ENCODE results near the gene ANO1.

Gene ANO1

DNA sequence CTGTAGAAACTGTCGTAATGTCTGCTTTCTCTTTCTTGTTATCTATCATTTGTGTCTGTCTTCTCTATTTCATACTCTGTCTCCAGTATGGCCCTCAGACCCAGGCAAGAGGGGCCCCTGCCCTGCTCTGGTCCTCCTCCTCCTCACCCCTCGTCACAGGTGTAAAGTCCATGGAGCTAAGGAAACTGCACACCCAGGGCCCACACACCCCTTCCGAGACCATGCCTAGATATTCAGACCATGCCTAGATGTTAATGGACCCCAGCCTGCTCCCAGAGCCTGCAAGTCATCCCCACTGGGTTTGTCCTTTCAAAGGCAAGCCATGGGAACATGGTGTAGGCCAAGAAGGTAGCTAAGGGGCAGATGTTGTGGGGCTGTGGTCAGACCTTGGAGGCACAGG is 24.1 kb upstream of the ANO1 start:
- no peak for DNase-seq (ENCODE audit: low read depth)

DNA sequence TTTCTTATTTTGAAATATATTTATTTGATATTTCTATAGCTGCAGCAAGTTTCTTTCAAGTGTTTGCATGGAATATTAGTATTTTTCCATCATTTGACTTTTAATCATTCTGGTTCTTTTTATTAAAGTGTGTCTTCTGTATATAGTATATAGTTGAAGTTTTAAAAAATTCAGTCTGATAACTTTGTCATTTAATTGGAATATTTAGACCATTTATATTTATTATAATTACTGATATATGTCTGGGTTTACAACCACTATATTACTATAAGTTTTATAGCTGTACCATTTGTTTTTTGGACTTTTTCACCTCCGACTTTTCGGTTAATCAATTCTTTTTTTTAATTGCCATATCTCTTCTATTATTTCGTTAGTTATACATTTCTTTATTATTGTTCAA is 22.7 kb upstream of the ANO1 start:
- DNase-seq (ENCODE audit: low read depth) = no peak

DNA sequence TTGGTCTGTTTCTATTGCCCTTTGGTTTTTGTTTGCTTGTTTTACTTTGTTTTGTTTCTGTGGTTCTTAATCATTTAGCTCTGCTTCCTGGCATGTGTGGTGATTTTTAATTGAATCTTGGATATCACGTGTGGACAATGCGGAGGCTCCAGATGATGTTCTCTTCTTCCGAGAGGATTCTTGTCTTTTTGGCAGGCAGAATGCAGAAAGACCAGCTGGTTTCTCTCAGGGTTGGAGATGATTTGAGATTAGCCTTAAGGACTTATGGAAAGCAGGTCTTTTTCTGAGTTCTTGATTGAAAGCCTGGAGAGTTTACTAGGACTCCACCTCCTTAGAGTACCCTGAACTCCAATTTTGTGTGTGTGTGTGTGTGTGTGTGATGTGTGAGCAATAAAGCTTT is 21.0 kb upstream of the ANO1 start:
- no peak for DNase-seq (ENCODE audit: low read depth)

DNA sequence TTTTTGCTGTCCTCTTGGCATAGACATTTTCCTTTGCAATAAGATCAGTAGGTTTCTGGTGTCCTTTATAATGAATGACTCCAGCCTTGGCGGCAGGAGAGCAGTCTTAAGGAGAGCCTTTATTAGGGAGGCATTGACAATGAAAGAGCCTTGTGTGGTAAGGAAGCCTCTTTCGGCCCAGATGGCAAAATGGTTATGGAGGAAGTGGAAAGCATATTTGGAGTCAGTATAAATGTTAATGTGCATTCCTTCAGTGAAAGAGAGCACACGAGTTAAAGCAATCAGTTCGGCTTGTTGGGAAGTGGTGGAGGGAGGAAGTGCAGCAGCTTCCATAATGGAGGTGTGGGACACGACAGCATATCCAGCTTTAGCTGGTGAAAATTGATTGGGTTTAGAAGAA is 18.1 kb upstream of the ANO1 start:
- no peak for DNase-seq (ENCODE audit: low read depth)

DNA sequence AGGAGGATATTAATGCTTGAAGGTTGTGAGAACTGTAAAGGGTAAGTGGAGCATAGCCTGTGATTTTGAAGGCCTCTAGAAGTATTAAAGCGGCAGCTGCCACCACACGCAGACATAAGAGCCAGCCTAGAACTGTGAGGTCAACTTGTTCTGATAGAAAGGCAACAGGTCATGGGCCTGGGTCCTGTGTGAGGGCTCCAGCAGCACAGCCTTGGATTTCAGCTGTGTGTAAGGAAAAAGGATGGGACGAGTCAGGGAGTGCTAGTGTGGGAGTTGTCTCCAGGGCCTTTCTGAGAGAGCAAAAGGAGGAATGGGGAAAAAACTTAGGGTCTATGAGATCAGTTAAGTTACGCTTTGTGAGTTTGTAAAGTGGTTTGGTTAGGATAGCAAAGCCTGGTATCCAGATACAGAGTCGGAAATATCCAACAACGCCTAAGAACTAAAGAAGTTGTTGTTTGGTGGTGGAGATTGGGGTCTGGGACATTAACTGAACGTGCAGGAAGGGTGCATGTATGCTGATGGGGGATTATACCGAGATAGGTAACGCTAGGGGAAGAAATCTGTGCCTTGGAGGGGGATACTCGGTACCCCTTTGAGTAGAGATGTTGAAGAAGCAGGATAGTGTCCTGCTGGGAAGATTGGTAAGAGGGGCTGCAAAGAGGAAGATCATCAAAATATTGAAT is 17.4 kb upstream of the ANO1 start:
- no peak for DNase-seq (ENCODE audit: low read depth)

DNA sequence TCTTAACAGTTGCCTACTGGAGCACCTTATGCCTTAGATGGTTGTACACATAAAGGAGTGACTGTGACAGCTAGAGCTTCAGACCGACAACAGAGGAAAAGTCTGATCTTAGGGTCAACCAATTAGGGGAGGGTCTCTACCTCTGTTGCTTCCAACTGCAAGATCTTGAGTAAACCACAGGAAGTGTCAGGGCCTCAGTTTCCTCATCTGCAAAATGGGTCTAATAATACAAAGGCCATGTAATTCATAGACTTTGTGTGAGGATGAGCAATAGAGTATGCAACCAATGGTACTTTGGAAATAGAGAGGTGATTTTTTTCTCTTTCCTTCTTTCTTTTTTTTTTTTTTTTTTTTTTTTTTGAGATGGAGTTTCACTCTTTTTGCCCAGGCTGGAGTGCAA is 16.4 kb upstream of the ANO1 start:
- DNase-seq (ENCODE audit: low read depth) = no peak

DNA sequence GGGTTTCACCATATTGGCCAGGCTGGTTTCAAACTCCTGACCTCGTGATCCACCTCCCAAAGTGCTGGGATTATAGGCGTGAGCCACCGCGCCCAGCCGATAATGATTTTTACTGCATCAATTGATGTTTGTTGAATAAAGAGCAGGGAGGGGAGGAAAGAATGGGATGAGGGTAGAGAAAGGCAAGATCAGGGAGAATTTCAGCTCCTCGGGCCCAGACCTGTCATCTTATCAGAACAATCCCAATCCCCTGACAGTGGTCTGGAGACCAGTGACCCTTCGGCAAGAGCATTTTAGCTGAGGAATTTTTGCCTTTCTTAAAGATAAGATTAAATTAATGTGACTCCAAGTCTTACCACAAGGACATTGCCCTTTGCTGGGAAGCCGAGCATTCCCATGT is 15.0 kb upstream of the ANO1 start:
- no peak for DNase-seq (ENCODE audit: low read depth)

DNA sequence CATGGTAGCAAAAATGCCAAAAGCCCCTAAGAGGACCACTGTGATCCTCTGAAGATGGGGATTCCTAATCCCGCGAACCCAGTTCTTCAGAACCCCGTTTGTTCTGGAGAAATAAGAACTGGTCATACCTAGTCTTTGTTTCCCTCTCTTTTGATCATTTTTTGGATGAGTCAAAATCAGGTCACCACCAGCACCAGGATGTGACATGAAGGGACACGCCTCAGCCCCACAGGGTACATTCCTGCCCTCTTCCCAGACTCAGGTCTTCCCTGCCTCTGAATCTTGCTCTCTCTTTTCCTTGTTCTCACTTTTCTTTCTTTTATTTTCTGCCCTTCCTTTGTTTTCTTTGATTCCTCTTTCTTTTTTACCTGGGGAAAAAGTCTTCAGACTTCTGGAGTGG is 14.6 kb upstream of the ANO1 start:
- no peak for DNase-seq (ENCODE audit: low read depth)

DNA sequence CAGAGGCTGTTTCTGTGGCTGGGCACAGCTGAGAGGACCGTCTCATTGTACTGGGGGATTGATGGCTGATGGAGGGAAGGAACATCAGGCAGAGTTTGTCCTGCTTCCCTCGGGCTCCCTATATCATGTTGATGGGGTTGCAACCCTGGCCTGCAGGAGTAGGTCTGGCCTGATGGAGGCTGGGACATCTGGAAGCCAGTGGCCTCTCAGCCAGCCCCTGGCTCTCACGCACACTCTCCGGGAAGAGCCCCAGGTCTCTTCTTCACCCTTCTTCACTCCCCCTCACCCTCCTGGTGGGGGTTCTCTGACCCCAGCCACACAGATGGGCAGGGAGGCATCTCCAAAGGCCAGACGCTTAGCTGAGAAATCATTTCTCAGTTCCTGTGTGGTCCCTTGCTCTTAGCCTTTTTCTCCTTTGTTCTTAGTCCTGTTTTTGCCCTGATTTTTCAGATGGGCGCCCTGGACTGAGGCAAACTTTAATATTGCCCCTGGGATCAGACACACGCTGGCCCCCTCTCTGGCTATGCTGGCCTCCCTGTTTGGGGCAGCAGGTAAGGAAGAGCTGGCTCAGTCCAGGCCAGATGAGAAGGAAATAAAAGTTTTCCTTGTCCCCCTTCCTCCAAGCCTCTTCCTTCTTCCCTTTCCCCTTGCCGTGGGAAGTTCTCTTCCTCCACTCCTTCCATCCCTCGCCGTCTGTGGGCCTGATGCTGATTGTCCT is 13.9 kb upstream of the ANO1 start:
- no peak for DNase-seq (ENCODE audit: low read depth)

DNA sequence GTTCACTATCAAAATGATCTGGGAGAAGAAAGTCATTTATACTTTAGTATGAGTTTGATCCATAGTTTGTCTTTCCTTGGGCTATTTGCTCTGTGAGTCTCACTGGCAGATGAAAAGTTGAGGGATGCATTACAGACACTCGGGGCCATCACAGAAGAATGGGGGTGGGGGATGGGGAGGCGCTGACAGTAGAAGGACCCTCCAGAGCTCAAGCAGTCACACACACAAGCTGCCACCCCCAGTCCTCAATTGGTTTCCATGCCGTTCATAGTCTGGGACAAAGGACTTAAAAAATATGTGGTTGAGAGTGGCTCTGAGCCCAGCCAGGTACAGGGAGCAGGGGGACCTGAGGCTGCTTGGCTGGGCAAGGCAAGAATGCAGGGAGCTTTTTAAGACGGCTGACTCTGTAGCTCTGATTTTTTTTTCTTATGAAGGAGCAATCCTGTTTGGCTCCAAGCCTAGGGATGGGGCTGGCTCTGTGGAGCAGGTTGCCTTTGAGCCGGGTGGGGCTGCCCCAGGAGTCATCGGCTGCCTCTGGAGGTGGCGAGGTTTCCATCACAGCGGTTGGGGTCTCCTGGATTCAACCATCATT is 13.3 kb upstream of the ANO1 start:
- DNase-seq (ENCODE audit: low read depth) = no peak

DNA sequence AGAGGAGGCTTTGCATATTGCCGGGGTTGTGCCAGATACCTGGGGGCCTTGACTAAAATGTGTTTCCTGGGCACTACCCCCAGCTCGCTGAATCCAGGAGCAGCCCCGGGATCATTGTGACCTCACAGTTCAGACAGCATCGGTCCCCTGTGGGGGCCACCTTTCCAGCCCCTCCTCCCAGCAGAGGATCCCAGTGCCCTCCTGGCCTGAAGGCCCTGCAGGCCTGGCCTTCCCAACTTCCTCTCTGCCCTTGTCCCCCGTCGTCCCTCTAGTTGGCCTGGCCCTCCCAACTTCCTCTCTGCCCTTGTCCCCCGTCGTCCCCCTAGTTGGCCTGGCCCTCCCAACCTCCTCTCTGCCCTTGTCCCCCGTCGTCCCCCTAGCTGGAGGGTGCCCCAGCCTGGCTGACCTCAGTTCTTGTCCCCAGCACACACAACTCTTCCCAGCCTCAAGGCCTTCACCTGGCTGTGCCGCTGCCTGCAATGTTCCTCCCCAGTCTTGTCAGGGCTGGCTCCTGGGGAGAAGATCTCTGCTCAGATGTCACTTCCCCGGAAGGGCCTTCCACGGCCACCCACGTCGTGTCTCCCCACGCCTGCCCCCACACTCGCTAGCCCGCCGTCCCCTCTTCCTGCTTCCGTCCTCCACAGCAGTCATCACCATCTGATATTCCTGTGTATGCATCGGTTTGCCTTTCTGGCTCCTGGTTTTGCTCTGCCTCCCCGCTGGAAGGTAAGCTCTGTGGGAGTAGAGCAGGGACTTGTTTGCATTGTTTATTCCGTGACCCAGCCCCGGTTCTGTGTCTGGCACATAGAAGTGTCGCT is 12.6 kb upstream of the ANO1 start:
- no peak for DNase-seq (ENCODE audit: low read depth)

DNA sequence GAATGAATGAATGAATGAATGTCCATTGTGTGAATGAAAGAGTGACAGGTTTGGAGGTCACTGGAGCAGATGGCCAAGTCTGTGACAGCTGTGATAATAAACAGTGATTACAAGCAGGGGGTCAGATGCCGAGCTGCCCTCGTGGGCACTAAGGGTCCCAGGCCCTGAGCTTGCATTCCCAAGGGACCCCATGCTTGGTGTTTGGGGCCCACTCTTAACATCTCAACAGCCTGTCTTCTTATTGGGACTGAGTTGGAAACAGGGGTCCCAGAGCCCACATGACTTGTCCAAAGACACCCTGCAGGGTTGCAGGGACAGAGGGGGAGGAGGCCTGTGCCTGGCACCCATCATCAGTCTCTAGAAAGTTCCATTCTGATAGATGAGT is 12.0 kb upstream of the ANO1 start:
- DNase-seq (ENCODE audit: low read depth) = no peak

DNA sequence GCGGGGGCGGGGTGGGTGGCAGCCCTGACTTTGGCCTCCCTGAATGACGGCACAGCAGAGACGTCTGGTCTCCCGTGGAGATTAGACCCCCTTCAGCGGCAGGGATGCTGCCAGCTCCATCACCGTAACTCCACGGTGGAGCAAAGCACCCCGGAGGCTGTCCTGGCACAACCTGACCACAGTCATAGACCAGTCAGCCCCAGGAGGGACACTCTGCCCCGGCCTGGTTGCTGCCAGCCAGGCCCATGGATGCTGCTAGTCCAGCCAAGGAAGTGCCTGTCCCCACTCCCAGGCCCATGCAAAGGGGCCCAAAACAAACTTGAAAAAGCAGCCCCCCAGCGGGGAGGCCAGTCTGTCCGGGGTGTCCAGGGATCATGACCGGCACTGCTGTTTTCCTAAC is 11.5 kb upstream of the ANO1 start:
- DNase-seq (ENCODE audit: low read depth) = no peak

DNA sequence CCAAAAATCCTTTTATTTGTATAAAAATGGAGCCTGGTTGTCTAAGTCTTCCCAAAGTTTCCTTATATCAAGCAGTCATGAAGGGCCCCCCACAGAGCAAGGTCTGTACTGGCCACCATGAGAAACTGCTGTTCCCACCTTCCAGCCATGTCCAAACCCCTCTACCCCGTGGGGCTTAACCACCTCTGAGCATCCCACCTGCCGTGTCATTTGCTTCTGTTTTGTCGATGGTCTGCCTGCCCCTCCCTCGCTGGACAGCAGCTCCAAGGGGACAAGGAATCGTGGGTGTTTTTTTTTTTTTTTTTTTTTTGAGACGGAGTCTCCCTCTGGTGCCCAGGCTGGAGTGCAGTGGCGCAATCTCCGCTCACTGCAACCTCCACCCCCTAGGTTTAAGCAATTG is 11.1 kb upstream of the ANO1 start:
- DNase-seq (ENCODE audit: low read depth) = no peak

DNA sequence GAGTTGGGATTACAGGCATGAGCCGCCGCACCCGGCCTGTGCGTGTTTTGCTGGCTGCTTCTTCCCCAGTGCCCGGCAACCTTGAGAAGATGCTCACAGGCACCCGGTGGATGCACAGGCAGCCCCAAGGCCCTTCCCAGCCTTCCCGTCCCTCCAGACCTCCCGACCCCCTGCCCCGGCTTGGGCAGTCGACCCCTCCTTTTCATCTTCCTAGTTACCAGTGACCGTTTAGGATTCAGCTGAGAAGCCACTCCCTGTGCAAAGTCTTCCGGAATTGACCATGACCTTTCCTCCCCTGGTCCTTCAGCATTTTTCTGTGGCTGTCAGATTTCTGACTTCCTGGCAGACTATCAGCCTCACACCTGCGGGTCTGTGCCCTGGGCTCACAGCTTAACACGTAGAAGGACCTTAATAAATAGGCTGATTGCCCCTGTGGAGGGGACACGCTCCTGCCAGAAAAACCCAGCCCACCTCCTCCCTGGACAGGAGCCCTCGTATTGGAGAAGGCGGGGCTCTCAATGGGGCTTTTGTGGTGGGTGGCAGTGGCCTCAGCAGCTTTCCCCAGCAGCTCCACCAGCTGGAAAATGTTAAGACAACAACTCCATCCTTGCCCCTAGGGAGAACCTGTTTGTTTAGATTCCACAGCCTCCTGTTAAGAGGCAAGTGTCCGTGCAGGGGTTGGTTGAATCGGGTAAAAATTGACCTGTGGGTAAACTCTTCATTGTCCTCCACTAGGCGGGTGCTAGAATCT is 10.4 kb upstream of the ANO1 start:
- no peak for DNase-seq (ENCODE audit: low read depth)

DNA sequence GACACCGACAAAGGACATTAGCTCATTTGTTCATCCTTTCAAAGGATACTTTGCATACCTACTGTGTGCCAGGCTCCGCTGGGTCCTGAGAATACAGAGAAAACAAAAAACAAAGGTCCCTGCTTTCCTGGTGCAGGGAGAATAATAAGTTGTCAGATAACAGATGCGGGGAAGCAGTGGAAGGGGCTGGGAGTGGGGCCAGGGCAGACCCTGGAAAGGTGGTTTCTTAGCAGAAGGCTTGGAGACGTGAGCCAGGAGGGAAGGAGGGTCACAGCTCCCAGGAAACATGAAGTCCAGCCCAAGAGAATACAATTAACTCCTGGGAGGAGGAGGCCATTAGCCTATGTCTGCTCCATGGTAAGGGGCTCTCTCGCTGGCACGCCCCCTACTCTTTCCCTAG is 9.8 kb upstream of the ANO1 start:
- DNase-seq (ENCODE audit: low read depth) = no peak

DNA sequence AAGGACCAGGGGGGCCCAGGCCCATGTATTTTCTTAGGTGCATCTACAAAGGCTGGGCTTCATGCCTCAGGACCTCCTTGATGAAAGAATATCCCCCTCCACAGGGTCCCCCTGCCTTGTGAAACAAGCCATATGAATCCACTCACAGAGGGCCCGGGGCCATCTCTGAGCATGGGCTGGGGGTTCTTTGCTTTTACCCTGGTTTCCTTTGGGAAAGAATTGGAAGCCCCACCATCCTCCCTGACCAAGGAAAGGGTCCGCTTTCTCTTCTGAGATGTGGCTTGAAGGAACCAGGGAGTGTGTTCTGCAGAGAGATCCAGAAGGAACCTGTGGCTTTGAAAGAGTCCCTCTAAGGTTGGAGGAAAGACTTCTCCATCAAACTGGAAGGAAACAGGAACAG is 9.2 kb upstream of the ANO1 start:
- DNase-seq (ENCODE audit: low read depth) = no peak

DNA sequence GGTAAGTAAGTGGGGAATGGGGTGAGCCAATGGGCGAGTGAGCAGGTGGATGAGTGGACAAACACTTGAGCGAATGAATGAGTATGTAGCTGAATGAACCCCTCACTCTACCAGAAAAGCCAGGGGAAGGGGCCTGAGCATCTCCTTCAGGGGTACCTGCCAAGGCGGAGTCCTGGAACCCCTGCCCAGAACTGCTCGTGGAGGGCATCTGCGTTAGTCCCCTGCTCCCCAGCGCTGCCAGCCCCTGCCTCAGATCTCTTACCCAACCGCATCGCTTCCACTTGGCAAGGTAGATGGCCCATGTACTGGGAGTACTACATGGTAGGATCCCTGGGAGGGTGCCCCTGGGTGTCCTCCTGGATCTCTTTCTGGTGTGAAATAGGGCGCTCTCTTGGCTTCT is 7.4 kb upstream of the ANO1 start:
- DNase-seq (ENCODE audit: low read depth) = no peak

DNA sequence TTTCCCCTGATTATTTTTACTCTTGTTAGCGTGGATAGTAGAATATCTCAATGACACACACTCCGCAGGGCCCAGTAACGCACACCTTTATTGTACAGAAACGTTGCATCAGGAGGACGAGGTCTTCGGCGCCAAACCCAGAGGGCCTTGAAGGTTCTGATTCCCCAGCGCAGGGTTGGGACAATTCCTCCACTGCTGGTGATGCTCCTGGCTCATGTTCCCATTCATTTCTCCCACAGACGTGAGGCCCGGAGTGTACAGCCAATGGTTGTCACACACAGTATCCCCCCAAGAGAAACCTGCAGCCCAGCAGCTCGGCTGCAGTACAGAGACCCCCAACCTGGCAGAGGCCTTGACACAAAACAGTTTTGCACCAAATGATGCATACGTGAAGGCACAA is 6.1 kb upstream of the ANO1 start:
- DNase-seq (ENCODE audit: low read depth) = no peak

DNA sequence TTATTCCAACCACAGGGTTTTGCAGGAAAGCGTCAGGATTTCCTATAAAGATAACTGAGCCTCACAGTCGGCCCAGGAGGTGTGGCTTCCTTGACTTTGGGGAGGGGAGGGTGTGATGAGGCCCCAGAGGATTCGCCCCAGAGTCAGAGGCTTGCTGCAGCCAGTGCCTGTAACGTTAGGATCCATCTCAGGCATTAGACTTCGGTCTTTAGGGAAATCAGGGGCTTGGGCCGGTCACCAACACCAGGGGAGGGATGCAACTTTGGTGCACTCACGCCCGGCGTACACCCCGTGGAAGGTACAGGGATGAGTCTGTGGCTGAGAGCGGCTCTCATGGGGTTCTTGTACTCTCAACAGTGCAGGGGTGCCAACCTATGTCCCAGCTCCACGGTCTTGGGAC is 5.7 kb upstream of the ANO1 start:
- no peak for DNase-seq (ENCODE audit: low read depth)

DNA sequence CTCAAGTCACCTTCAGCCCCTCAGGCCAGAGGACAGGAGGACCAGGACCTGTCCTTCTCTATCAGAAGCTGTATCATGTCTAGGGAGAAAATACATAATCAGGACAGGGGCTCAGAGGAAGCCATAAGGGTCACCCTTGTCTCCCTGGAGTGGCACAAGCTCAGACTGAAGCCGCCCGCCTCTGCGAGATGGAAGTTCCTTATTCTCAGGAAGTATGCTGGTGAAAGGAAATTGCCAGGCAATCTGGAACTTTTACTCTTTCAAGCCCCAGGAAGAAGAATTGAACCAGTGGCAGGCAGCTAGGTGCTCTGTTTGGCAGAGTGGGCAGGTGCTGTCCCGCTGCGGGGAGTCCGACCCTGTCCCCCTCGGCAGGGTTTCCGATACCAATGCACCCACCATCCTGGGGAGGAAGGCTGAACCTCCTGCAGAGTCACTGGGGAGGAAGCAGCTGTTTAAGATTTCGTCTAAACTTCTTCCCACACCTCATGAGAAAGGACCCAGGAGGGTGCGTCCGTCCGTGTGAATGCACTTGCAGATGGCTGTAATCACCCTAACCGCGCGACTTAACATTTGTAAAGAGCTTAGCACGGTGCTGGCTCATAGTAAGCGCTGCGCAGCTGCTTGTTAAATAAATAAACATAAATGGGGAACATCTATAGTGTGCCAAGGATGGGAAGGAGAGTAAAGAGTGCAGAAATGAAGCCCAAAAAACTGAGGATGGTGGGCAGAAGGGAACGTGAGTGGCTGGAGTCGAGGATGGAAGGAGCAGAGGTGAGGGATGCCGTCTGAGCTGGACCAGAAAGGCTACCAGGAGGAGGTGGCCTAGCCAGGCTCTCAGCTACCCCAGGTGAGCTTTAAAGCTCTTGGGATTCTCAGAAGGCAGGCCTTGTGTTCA is 5.0 kb upstream of the ANO1 start:
- DNase-seq (ENCODE audit: low read depth) = no peak
